ENCODE data around the gene SEC14L1. TPM values are rescaled to one million over a fixed set of nuclear protein-coding genes. Genes with fewer than 3 reads are reported as not detected.

SEC14L1 gene
- total RNA-seq, 4 donors from 2014 or later = 38.4 to 86.1 (median 40.1) TPM

- Histone ChIP-seq H3K27ac (no peak overlapping the region), H3K36me3 (peaks cover 0 to 15% of the 10 kb centered on the region in 2 donors), H3K27me3 (no peaks in the 10 kb centered on the region), H3K9me3 (peaks cover 0 to 15% (median 2%) of the 10 kb centered on the region in 3 donors), H3K4me1 (peaks cover 0 to 38% (median 27%) of the 10 kb centered on the region in 3 donors), H3K4me3 (no peak overlapping the region)
- TF ChIP-seq POLR2AphosphoS5 (IDR thresholded peaks at IDR 0.05) (no peak), EP300 (IDR thresholded peaks at IDR 0.05) (no peak)
- no peak for ATAC-seq
- 95% methylated on average over 9 to 12 of the region's 12 CpGs for WGBS, 2 donors (ENCODE audit: low coverage in 1 of 2)
These were observed 26.9 kb downstream of the SEC14L1 start for GRCh38 chr17:77167472-77168306.

GRCh38 chr17:77173104-77173503 is 32.3 kb downstream of the SEC14L1 start:
- Histone ChIP-seq H3K27me3 (no peaks in the 10 kb centered on the region), H3K36me3 (peaks cover 0 to 24% of the 10 kb centered on the region in 2 donors), H3K4me3 (no peak overlapping the region), H3K4me1 (peaks cover 0 to 9% (median 0%) of the 10 kb centered on the region in 3 donors), H3K9me3 (peaks cover 0 to 31% (median 3%) of the 10 kb centered on the region in 3 donors), H3K27ac (peak overlapping the region in 1 of 4 donors; percentile 14)
- WGBS, 2 donors (ENCODE audit: low coverage in 1 of 2) = 70 to 80% methylated on average over 1 to 5 of the region's 6 CpGs
- TF ChIP-seq POLR2AphosphoS5 (IDR thresholded peaks at IDR 0.05) (no peak), EP300 (IDR thresholded peaks at IDR 0.05) (no peak), POLR2A (IDR thresholded peaks at IDR 0.05) (no peak), CTCF (IDR thresholded peaks at IDR 0.05) (no peak)
- ATAC-seq = no peak

- ATAC-seq = no peak
- peaks cover 0 to 18% of the 10 kb centered on the region in 2 donors for H3K36me3 ChIP-seq
- TF ChIP-seq CTCF (IDR thresholded peaks at IDR 0.05) = no peak
- TF ChIP-seq POLR2A (IDR thresholded peaks at IDR 0.05) = no peak
- TF ChIP-seq EP300 (IDR thresholded peaks at IDR 0.05) = no peak
- TF ChIP-seq POLR2AphosphoS5 (IDR thresholded peaks at IDR 0.05) = no peak
- H3K27ac ChIP-seq = no peak overlapping the region
- 86 to 93% methylated on average over 9 to 10 of the region's 10 CpGs for WGBS, 2 donors (ENCODE audit: low coverage in 1 of 2)
- no peaks in the 10 kb centered on the region for H3K27me3 ChIP-seq
- no peak overlapping the region for H3K4me3 ChIP-seq
- H3K9me3 ChIP-seq = peaks cover 0 to 27% (median 3%) of the 10 kb centered on the region in 3 donors
- peaks cover 0 to 9% (median 0%) of the 10 kb centered on the region in 3 donors for H3K4me1 ChIP-seq
These were observed 34.3 kb downstream of the SEC14L1 start for GRCh38 chr17:77174928-77175661.

GRCh38 chr17:77177002-77177741 is 36.4 kb downstream of the SEC14L1 start:
- no peak for ATAC-seq

More at GRCh38 chr17:77177002-77177741, 36.4 kb downstream of the SEC14L1 start:
- Histone ChIP-seq H3K9me3 (peaks cover 0 to 27% (median 3%) of the 10 kb centered on the region in 3 donors), H3K36me3 (peaks cover 0 to 18% of the 10 kb centered on the region in 2 donors), H3K27me3 (no peaks in the 10 kb centered on the region), H3K27ac (no peak overlapping the region), H3K4me1 (peaks cover 0 to 27% (median 0%) of the 10 kb centered on the region in 3 donors), H3K4me3 (no peak overlapping the region)
- WGBS, 2 donors (ENCODE audit: low coverage in 1 of 2) = 71 to 86% methylated on average over 3 of the region's 3 CpGs
- TF ChIP-seq POLR2AphosphoS5 (IDR thresholded peaks at IDR 0.05) = no peak
- no peak for TF ChIP-seq CTCF (IDR thresholded peaks at IDR 0.05)
- no peak for TF ChIP-seq POLR2A (IDR thresholded peaks at IDR 0.05)
- TF ChIP-seq EP300 (IDR thresholded peaks at IDR 0.05) = no peak
